Activated CD4-positive, CD25-positive, alpha-beta regulatory T cell treated with anti-CD3 and anti-CD28 coated beads, Interleukin-2, amount 50 U/mL, for 72 hours (primary cell): Measurements from ENCODE around the gene MYBPHL.

Experiments used
- DNase-seq: peaks from one replicate; pipeline ENCODE4 v3.0.0; 2021

The MYBPHL gene

DNA sequence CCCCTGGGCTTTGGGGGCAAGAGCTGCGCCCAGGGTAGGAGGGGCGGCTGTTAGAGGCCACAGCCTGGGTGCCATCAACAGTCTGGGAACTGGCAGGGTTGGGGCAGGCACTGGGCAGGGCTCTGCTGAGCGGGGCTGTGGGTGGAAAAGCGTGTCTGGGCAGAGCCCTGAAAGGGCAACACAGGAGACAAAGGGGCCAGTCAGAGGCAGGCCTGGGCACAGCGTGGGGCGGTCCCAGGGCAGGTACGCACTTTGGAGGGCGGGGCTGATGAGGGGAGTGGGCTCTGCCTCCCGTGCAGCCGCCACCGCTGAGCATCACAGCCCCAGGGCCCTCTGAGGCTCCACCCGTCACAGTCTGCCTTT is 43.6 kb downstream of the MYBPHL start:
- no peak for DNase-seq

DNA sequence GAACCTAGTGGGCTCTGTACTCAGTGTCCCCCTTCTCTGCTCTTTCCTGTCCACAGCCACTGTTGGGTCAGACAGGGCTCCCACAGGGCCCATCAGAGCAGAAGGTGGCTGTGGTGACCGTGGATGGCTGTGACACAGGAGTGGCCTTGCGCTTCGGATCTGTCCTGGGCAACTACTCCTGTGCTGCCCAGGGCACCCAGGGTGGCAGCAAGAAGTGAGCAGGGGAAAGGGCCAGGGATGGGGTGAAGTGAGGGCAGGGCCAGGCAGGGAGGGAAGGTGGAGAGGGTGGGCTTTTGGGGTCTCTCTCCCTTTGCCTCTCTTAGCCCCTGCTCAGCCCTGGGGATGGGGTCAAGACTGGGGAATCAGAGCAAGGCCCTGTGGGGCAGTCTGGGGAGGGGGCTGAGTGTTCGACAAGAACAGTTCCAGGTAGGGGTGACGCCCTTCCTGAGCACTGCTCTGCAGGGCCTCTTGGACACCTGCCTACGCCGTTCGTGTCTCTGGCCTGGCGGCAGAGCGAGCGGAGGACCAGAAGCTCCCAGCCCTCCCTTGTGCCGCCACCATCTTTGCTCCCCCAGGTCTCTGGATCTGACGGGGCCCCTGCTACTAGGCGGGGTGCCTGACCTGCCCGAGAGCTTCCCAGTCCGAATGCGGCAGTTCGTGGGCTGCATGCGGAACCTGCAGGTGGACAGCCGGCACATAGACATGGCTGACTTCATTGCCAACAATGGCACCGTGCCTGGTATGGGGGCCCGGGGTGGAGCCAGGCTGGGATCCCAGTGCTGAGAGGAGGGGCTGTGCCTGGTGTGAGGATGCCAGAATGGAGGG is 44.4 kb downstream of the MYBPHL start:
- DNase-seq = no peak

DNA sequence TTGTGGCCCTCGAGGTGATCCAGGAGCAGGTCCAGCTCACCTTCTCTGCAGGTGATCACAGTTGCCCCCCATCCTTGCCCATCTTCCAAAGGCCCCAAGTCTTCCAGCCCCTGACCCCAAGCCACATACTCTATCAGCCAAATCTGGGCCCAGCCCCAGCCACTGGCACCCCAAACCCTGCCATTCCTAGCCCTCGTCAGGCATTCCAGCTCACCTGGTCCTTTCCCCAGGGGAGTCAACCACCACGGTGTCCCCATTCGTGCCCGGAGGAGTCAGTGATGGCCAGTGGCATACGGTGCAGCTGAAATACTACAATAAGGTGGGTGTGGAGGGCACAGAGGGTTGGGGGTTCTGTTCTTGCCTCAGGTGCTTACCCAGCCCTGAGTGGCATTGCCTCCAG is 45.2 kb downstream of the MYBPHL start:
- no peak for DNase-seq

DNA sequence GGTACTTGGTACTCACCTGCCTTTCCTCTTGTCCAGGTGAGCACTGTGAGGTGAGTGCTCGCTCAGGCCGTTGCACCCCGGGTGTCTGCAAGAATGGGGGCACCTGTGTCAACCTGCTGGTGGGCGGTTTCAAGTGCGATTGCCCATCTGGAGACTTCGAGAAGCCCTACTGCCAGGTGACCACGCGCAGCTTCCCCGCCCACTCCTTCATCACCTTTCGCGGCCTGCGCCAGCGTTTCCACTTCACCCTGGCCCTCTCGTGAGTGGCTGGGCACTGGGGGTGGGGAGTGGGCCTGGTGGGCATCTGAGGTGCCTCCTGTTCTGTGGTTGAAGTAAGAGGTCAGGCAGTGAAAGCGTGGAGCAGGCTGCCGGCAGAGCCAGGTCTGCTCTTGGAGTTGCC is 45.8 kb downstream of the MYBPHL start:
- no peak for DNase-seq

DNA sequence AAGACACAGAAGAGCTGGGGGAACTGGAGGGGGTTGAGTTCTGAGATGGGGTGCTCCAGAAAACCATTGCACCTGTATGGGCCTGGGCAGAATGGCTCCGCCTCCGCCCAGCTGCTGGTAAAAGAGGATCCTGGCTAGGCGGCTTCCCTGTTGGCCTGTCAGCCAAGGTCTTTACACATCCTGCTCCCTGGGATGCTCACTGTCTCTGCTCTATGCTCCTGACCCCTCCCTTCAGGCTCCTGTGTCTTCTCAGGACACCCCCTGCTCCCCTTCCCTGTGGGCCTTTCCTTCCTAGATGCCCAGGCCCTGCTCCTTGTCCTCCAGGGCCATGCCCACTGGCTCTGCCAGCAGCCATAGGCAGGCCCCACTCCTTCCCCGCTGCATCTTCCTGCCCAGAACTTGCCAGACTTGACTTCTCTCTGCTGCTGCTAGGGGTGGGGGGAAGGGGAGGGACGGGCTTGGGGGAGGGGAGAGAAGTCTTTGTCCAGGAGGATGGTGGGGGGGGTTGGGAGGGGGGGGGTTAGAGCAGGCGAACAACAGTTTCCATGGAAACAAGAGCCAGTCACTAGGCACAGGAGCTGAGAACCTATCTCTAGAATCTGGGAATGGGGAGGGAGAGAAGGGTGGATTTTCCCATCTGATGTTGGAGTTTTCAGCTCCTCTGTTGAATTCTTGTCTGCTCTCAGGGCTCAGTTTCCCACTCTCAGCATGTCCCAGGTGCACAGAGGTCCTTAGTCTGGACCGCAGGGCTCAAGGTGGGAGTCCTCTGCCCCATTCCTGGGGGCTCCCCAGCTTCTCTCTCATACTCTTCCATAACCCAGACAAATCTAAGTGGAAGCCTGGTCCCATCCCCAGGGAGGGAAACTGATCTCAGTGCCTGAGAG is 46.9 kb downstream of the MYBPHL start:
- no peak for DNase-seq

DNA sequence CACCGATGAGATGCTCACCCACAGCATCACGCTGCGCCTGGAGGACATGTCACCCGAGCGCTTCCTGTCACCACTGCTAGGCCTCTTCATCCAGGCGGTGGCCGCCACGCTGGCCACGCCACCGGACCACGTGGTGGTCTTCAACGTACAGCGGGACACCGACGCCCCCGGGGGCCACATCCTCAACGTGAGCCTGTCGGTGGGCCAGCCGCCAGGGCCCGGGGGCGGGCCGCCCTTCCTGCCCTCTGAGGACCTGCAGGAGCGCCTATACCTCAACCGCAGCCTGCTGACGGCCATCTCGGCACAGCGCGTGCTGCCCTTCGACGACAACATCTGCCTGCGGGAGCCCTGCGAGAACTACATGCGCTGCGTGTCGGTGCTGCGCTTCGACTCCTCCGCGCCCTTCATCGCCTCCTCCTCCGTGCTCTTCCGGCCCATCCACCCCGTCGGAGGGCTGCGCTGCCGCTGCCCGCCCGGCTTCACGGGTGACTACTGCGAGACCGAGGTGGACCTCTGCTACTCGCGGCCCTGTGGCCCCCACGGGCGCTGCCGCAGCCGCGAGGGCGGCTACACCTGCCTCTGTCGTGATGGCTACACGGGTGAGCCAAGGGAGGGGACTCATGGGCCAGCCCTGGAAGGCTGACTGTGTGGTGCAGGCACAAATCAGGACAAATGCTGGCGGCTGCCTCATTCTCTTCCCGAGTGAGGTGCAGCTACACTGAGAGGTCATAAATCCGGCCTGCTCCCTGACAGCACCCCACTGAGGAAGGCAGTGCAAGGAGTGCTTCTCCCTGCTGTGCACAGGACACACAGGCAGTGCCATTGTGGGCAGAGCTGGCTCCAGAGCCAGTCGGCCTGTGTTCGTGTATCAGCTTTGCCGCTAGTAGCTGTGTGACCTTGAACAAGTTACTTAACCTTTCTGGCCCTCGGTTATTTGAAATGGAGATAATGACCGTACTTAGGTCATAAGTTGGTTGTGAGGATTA is 48.0 kb downstream of the MYBPHL start:
- DNase-seq = no peak

DNA sequence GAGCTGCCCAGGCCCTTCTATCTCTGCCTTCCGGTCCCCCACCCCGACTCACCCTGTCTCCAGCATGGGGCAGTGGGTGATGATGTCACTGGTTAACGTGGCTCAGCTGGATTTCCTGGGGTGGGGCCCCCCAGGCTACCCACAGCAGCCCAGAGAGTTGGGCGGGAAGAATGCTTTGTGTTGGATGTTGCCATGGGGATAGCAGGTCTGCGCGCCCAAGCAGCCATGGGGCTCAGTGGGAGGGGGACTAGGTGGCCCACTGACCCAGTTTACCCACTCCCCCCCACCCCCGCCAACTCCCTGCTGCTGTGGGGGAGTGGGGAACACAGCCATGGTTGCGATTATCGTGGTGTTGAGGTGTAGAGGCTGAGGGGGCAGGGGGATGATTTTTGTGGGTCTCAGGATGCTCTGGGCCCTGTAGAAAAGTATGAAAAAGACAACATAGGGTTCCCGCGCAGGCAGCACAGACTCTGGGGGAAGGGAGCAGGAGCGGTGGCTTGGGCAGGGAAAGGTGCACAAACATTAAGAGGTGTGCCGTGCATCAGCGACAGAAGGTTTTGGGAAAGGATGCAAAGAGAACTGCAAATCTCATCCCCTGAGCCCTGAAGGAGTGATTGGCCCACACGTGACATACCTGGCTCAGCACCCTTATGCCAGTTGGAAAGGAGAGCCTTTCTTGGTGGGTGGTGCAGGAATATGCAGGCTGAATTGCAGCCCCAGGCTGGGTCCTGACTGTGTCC is 49.0 kb downstream of the MYBPHL start:
- DNase-seq = no peak

DNA sequence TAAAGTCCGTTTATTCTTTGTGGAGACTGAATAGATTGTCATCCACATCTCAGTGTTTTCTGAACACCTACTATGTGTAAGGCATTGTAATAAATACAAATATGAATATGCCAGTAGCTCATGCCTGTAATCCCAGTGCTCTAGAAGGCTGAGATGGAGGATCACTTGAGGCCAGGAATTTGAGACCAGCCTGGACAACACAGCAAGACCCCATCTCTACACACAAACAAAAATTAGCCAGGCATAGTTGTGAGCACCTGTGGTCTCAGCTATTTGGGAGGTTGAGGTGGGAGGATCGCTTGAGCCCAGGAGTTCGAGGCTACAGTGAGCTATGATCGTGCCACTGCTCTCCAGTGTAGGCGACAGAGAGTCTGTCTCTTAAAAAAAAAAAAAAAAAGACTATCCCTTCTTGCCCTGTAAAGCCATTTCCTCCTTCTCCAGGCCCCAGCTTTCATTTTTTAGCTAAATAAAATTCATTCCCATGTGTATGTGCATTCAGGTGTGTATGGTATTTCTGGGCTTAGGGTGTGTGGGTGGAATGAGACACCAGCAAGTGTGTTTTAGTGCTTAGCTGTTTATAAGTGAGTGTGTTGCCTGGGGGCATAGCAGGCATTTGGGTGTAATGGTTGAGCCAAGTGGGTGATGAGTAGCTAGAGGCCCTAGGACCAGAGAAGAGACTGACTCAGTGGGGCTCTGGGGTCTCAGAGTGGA is 49.7 kb downstream of the MYBPHL start:
- no peak for DNase-seq

DNA sequence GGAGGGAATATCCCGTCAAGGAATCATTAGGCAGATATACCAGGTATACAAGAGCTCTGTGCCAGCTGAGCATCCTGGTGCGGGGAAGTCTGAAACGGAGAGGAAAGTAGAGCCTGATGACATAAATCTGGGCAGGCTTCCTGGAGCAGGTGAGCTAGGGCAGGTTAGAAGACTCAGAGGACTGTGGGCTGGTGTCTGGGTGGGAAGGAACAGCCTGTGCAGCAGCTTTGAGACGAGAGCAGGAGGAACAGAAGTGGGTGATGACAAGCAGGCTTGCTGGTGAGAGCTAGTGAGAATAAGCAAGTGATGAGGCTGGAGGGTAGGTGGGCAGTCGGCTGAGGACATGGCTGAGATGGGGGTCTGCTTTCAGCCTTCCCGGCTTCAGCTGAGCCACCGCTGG is 50.7 kb downstream of the MYBPHL start:
- DNase-seq = no peak

DNA sequence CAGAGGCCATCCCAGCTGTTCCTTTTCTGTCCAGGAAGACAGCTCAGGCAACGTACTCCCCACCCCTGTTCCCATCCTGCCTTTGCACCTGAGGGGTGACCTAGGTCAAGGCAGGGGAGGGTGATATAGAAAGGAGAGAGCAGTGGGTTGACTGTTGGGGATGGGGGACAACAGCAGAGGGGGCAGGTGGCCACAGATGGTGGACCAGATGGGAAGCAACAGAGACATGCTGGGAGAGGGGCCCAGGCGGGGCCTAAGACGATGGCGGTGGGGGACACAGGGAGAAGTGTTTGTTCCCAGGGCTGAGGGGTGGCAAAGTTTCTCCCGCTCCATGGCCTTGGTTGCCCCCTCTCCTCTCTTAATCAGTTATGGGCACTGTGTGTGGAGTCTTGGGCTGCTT is 51.1 kb downstream of the MYBPHL start:
- no peak for DNase-seq

DNA sequence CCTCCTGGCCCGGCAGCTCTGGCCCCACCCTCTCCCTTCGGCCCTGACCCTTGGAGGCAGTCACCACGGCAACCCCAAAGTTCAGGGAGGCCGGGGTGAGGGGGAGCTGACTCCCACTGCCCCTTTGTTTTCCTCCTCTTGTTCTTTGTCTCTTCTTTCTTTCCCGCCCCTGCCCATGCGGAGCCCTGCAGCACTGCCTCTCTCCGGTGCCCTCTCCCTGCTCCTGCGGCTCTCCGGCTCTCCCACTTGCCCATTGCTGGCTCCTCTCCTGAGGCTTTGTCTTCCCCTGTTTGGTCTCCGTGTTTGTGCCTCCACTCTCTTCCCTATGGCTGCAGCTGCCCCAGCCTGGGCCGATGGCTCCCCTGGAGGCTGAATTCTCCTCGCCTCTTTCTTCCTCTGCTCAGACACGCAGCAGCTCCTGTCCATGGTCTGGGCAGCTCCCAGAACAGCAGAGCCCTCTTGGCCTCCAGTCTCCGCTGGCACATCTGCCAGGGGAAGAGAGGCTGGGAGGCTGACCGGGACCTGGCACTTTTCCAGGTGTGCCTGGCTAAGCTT is 51.6 kb downstream of the MYBPHL start:
- DNase-seq = no peak

DNA sequence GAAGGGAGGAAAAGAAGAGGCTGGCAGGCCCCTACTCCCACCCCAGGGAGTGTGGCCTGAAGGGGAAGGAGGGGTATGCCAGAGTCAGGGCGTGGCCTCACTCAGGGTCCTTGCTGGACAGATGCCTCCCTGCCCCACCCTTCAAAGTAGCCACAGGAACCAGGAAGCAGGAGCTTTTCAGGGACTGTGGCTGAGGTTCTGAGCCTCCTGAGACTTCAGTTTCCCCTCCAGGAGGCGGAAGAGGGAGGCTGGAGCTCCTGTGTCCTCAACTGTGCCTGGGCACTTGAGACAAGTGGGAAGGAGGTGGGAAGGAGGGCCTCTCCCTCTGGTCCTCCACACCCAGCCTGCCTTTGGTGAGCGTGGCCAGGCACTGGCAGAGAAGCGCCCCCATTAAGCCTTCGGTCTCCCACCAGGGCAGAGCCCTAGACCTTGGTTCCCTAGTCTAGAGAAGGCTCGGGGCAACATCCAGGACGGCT is 52.2 kb downstream of the MYBPHL start:
- no peak for DNase-seq

DNA sequence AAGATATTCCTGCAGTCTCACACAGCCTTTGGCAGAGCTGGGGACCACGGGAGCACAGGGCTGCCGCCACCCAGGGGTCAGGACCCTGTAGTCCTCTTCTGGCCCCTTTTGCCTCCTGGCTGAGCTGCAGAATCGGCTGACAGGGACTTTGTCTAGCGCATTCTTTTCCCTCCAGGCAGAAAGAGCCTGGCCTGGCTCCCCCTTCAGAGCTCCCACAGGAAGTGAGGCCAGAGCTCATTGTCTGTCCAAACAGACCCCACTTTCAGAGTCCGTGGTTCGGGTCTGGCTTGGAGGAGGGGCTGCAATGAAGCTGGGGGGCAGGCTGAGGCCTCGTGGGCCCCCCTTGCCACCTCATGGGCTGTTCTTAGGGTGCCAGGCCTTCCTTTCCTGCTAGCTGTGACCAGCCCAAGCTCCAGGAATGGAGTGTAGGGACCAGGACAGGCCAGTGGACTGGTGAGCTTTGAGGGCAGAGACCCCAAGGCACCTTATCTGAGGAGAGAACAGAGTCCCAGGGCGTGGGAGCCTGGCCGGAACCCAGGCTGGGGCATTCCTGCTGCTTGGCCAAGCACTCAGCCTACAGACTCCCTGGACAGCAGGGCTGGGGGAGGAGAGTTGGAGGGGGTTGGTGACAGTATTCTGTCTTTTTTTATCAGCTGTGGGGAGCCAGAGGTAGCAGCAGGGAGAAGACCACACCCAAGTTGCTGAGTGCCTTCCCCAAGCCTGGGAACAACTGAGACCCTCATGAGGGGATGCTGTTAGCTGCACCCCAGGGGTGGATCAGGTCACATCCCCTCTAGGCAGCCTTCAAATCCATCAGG is 52.8 kb downstream of the MYBPHL start:
- no peak for DNase-seq

DNA sequence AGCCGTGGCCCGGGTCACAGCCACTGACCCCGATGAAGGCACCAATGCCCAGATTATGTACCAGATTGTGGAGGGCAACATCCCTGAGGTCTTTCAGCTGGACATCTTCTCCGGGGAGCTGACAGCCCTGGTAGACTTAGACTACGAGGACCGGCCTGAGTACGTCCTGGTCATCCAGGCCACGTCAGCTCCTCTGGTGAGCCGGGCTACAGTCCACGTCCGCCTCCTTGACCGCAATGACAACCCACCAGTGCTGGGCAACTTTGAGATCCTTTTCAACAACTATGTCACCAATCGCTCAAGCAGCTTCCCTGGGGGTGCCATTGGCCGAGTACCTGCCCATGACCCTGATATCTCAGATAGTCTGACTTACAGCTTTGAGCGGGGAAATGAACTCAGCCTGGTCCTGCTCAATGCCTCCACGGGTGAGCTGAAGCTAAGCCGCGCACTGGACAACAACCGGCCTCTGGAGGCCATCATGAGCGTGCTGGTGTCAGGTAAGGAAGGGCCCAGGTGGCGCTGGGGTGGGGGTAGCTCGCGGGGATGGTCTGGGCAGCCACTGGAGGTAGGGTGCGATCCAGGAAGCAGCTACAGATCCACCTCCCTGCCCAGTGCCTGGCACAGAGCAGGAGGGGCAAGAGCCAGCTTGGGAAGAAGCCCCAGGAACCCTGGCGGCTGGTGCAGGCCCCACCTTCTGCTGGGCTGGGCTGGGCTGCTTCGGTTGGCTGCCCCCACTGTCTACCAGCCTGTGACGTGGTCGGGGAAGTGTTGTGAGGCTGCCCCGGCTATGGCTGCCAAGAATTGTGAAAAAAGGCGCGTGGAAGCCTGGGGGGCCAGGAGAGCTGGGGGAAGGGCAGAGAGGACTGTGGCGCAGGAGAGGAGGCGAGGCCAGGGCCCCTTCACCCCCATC is 53.7 kb downstream of the MYBPHL start:
- DNase-seq = no peak

DNA sequence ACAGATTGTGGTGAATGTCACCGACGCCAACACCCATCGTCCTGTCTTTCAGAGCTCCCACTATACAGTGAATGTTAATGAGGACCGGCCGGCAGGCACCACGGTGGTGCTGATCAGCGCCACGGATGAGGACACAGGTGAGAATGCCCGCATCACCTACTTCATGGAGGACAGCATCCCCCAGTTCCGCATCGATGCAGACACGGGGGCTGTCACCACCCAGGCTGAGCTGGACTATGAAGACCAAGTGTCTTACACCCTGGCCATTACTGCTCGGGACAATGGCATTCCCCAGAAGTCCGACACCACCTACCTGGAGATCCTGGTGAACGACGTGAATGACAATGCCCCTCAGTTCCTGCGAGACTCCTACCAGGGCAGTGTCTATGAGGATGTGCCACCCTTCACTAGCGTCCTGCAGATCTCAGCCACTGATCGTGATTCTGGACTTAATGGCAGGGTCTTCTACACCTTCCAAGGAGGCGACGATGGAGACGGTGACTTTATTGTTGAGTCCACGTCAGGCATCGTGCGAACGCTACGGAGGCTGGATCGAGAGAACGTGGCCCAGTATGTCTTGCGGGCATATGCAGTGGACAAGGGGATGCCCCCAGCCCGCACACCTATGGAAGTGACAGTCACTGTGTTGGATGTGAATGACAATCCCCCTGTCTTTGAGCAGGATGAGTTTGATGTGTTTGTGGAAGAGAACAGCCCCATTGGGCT is 54.5 kb downstream of the MYBPHL start:
- no peak for DNase-seq

DNA sequence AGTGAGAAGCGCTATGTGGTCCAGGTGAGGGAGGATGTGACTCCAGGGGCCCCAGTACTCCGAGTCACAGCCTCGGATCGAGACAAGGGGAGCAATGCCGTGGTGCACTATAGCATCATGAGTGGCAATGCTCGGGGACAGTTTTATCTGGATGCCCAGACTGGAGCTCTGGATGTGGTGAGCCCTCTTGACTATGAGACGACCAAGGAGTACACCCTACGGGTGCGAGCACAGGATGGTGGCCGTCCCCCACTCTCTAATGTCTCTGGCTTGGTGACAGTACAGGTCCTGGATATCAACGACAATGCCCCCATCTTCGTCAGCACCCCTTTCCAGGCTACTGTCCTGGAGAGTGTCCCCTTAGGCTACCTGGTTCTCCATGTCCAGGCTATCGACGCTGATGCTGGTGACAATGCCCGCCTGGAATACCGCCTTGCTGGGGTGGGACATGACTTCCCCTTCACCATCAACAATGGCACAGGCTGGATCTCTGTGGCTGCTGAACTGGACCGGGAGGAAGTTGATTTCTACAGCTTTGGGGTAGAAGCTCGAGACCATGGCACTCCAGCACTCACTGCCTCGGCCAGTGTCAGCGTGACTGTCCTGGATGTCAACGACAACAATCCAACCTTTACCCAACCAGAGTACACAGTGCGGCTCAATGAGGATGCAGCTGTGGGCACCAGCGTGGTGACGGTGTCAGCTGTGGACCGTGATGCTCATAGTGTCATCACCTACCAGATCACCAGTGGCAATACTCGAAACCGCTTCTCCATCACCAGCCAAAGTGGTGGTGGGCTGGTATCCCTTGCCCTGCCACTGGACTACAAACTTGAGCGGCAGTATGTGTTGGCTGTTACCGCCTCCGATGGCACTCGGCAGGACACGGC is 55.3 kb downstream of the MYBPHL start:
- no peak for DNase-seq
